Measurements from ENCODE around the gene LMX1B. TPM values are rescaled to one million over a fixed set of nuclear protein-coding genes. Genes with fewer than 3 reads are reported as not detected.

The LMX1B gene
- total and polyA plus RNA-seq, 8 donors, result 0.20 TPM; not detected in 7

DNA sequence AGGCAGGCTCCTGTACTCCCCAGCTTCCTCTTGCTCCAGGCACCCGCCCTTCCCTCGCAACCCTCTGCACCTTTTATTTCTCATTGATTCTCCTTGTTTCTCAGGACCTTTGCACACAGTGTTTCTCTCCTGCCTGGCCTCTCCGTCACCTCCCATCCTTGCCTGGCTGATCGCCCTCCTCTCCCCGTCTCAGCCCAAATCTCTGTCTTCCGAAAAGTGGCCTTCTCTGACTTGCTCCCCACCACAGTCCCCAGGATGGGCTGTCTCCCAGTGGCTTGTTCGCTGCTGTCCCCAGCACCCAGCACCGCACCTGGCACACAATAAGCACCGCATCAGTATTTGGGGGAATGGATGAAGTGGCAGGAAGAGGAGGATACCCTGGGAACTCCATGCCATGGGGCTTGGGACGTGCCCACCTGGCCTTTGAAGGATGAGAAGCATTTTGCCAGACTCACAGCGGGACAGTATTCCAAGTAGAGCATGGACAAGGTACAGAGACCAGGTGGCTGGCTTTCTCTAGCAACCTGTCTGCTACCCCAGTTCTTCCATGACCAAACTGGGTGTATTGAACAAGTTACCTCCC is 62.5 kb downstream of the LMX1B start:
- intact Hi-C loops (cut with DNase I; ENCODE audit: low total_unique reads), result no loop called here
- 21 to 26% (median 24%) methylated on average over 11 of the region's 11 CpGs for WGBS, 5 donors
- H3K4me3 ChIP-seq, result no peak overlapping the region
- no peaks in the 10 kb centered on the region for H3K36me3 ChIP-seq
- no peaks in the 10 kb centered on the region for H3K9me3 ChIP-seq
- no peak for DNase-seq
- H3K27me3 ChIP-seq, result peaks cover 6 to 100% (median 59%) of the 10 kb centered on the region in 3 donors
- no peak for TF ChIP-seq EP300 (IDR thresholded peaks at IDR 0.05)
- no peak for TF ChIP-seq POLR2AphosphoS5 (IDR thresholded peaks at IDR 0.05)
- no peak for TF ChIP-seq POLR2A (IDR thresholded peaks at IDR 0.05)
- TF ChIP-seq, protein P1, sequence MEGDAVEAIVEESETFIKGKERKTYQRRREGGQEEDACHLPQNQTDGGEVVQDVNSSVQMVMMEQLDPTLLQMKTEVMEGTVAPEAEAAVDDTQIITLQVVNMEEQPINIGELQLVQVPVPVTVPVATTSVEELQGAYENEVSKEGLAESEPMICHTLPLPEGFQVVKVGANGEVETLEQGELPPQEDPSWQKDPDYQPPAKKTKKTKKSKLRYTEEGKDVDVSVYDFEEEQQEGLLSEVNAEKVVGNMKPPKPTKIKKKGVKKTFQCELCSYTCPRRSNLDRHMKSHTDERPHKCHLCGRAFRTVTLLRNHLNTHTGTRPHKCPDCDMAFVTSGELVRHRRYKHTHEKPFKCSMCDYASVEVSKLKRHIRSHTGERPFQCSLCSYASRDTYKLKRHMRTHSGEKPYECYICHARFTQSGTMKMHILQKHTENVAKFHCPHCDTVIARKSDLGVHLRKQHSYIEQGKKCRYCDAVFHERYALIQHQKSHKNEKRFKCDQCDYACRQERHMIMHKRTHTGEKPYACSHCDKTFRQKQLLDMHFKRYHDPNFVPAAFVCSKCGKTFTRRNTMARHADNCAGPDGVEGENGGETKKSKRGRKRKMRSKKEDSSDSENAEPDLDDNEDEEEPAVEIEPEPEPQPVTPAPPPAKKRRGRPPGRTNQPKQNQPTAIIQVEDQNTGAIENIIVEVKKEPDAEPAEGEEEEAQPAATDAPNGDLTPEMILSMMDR (IDR thresholded peaks at IDR 0.05), result no peak
- peaks cover 0 to 16% (median 10%) of the 10 kb centered on the region in 4 donors for H3K4me1 ChIP-seq
- no peak overlapping the region for H3K27ac ChIP-seq

DNA sequence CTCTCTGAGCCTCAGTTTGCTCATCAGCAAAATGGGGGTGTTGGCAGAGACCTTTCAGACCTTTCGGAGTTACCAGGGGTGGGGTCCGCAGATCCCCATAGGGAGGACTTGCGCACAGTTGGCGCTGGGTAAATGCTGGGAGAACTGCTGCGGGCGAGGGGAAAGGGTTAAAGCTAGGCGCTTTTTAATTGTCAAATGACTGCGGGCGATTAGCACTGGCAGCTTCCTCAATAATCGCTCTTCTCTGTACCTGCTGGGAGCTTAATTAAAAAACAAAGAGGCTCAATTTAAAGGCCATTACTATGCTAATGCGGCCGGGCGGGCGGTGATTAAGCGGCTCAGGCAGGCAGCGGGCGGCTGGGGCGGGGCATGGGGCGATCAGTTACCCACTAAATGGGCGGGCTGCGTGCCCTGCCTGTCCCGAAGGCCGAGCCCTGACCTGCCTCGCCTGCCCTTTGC is 63.0 kb downstream of the LMX1B start:
- Histone ChIP-seq H3K4me3 (no peak overlapping the region), H3K27ac (no peak overlapping the region), H3K9me3 (no peaks in the 10 kb centered on the region), H3K4me1 (peaks cover 0 to 10% (median 7%) of the 10 kb centered on the region in 4 donors), H3K27me3 (peaks cover 6 to 100% (median 57%) of the 10 kb centered on the region in 3 donors), H3K36me3 (no peaks in the 10 kb centered on the region)
- intact Hi-C loops (cut with DNase I; ENCODE audit: low total_unique reads), result no loop called here
- 3 to 10% (median 7%) methylated on average over 17 to 24 of the region's 24 CpGs for WGBS, 5 donors
- peak in 1 of 2 donors; percentile 36 for DNase-seq
- no peak for TF ChIP-seq POLR2A (IDR thresholded peaks at IDR 0.05)
- no peak for TF ChIP-seq EP300 (IDR thresholded peaks at IDR 0.05)
- TF ChIP-seq, protein P1 (IDR thresholded peaks at IDR 0.05), result no peak
- TF ChIP-seq POLR2AphosphoS5 (IDR thresholded peaks at IDR 0.05), result no peak

DNA sequence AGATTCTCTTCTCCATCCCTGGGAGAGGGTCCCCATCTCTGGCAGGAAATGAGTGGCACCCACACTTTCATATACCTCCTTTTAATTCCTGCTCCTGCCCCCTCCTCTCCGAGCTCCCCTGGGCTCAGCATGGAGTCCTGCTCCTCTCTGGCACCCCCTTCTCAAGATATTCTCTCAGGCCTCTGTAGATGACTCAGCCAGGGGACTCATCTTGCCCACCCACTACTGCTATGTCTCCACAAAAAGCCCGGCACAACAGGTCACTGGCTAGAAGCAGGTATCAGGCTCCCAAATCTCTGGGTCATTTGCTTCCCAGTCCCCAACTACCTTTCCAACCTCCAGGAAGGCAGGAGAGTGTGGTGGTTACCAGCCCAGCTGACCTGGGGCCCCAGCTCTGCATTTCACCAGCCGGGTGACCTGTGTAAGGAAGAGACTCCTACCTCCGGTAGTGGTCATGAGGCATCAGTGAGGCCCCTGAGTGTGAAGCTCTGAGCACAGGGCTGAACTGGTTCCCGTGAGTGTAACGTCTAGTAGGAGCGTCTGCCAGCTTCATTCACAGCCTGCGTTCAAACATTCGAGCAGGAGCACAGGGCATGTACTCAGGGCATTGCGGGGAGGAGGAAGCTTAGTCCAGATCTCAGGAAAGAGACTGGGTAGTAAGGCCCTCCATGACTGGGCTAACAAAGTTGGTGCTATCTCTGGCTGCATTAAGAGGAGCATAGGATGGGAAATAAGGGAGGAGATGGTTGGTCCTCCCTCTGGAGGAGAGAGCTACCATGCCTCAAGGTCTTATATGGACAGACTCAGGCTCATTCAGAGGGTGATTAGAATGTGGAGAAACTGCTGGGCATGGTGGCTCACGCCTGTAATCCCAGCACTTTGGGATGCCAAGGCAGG is 63.7 kb downstream of the LMX1B start:
- DNase-seq, result no peak
- intact Hi-C loops (cut with DNase I; ENCODE audit: low total_unique reads), result no loop called here
- Histone ChIP-seq H3K4me3 (no peak overlapping the region), H3K9me3 (no peaks in the 10 kb centered on the region), H3K36me3 (no peaks in the 10 kb centered on the region), H3K27me3 (peaks cover 6 to 100% (median 60%) of the 10 kb centered on the region in 3 donors), H3K4me1 (peaks cover 0 to 9% (median 8%) of the 10 kb centered on the region in 4 donors), H3K27ac (no peak overlapping the region)
- WGBS, 5 donors, result 28 to 43% (median 33%) methylated on average over 11 of the region's 11 CpGs
- TF ChIP-seq, protein P1 (IDR thresholded peaks at IDR 0.05), result no peak
- TF ChIP-seq POLR2AphosphoS5 (IDR thresholded peaks at IDR 0.05), result no peak
- no peak for TF ChIP-seq POLR2A (IDR thresholded peaks at IDR 0.05)
- TF ChIP-seq EP300 (IDR thresholded peaks at IDR 0.05), result no peak

DNA sequence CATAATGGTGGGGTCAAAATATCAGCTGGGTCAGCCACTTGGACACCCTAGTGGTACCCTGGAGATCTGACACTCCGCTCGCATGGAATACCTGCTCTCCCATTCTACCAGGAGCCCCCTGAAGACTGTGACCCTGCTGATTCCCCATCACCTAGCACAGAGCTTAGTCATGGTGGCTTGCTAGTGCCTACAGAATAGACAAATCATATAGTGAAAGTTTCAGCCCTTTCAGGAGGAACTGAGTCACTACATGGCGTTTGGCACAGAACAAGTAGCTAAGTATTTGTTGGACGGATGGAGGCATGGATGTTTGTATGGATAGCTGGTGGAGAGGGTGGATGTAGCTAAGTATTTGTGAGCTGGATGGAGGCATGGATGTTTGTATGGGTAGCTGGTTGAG is 65.3 kb downstream of the LMX1B start:
- no peak overlapping the region for H3K27ac ChIP-seq
- peaks cover 4 to 22% (median 12%) of the 10 kb centered on the region in 4 donors for H3K4me1 ChIP-seq
- 75 to 85% (median 80%) methylated on average over 4 of the region's 4 CpGs for WGBS, 5 donors
- no peak for DNase-seq
- no peak overlapping the region for H3K4me3 ChIP-seq
- peaks cover 6 to 100% (median 61%) of the 10 kb centered on the region in 3 donors for H3K27me3 ChIP-seq
- H3K36me3 ChIP-seq, result no peaks in the 10 kb centered on the region
- no peaks in the 10 kb centered on the region for H3K9me3 ChIP-seq
- TF ChIP-seq EP300 (IDR thresholded peaks at IDR 0.05), result no peak
- no peak for TF ChIP-seq POLR2AphosphoS5 (IDR thresholded peaks at IDR 0.05)
- TF ChIP-seq, protein P1 (IDR thresholded peaks at IDR 0.05), result no peak
- no peak for TF ChIP-seq POLR2A (IDR thresholded peaks at IDR 0.05)
- intact Hi-C loops (cut with DNase I; ENCODE audit: low total_unique reads), result no loop called here

Measured in stomach (tissue), 9 donors.